K562 (cell line): ENCODE data around the gene LIMS2. TPM values are rescaled to one million over a fixed set of nuclear protein-coding genes. Genes with fewer than 3 reads are reported as not detected.

Source experiments
- ATAC-seq: fragments of 200-7000 bp; cut with Tn5 transposase; 3 replicates; pipeline ENCODE4 v1.9.1; 2020; ENCODE audit warnings: moderate library complexity
- BruUV-seq: library from RNA; stranded (reverse); fragments of 400-500 nt; replicated peaks from 2 replicates; lab custom pipeline; 2021; lab: Mats Ljungman, UMichigan
- CTCF ChIA-PET: fragments of 300-600 bp; formaldehyde crosslinking; extraction: SDS; loops from one replicate; lab custom pipeline; 2021; ENCODE audit warnings: low intra/inter-chr PET ratio; lab: Yijun Ruan, JAX
- POLR2A ChIA-PET: fragments of 300-600, 350-650 bp; sonication (Branson Sonifier 250); formaldehyde crosslinking; extraction: SDS; loops from one replicate; lab custom pipeline; 2021; ENCODE audit warnings: antibody characterized with exemption, inconsistent platforms; lab: Yijun Ruan, JAX
- DNase-seq, 4 experiments: peaks; one replicate each; pipeline versions ENCODE4 v3.0.0 to v3.0.0-alpha.2; 2011 to 2018; ENCODE audit warnings: low spot score in 3 of 4, mixed read lengths in 3 of 4; ENCODE audit errors: extremely low read depth in 1 of 4
- FAIRE-seq: peaks from 2 replicates; lab custom pipeline; 2011; peaks lifted over from hg19 to GRCh38; lab: Jason Lieb, UNC
- H2AFZ ChIP-seq: 2 replicates; pipeline ENCODE4 v1.6.0; 2011; ENCODE audit warnings: low read depth, low read length, control low read depth, inconsistent platforms
- H3K27ac ChIP-seq: fragments of 200-600 bp; 3 replicates; pipeline ENCODE4 v1.8.0; 2011; ENCODE audit warnings: low read depth, mild to moderate bottlenecking, control low read depth, inconsistent platforms, low read length, moderate library complexity, mixed read lengths; ENCODE audit errors: extremely low read depth
- H3K27me3 ChIP-seq, 2 experiments: fragments of 300-600 bp in 1 of 2; 2 replicates in 1 of 2; 3 replicates in 1 of 2; pipeline versions ENCODE4 v1.6.0 to v1.8.0; 2011; ENCODE audit warnings: inconsistent platforms in 2 of 2, low read length in 2 of 2, mild to moderate bottlenecking in 1 of 2, mixed read lengths in 1 of 2, moderate library complexity in 1 of 2; ENCODE audit not compliant: control insufficient read depth in 2 of 2, insufficient read depth in 2 of 2
- H3K36me3 ChIP-seq: fragments of 300-600 bp; 3 replicates; pipeline ENCODE4 v1.8.0; 2011; ENCODE audit warnings: mild to moderate bottlenecking, low read length, inconsistent platforms; ENCODE audit not compliant: control insufficient read depth, insufficient read depth
- H3K4me1 ChIP-seq, 2 experiments: fragments of 200-600 bp in 1 of 2; replicated peaks in 1 of 2; 2 replicates in 1 of 2; 3 replicates in 1 of 2; pipeline versions ENCODE4 v1.5.1 to v1.8.0; 2011; ENCODE audit warnings: inconsistent platforms in 2 of 2, low read length in 2 of 2, mild to moderate bottlenecking in 1 of 2, mixed read lengths in 1 of 2, moderate library complexity in 1 of 2; ENCODE audit not compliant: control insufficient read depth in 2 of 2, insufficient read depth in 2 of 2
- H3K4me2 ChIP-seq: 2 replicates; pipeline ENCODE4 v1.6.1; 2011; ENCODE audit warnings: low read length, control low read depth, inconsistent platforms, mixed read lengths; ENCODE audit not compliant: insufficient read depth
- H3K4me3 ChIP-seq: fragments of 200-600 bp; sonication (generic), shearing (Covaris generic); 2 replicates; pipeline ENCODE4 v1.5.1; 2016; ENCODE audit warnings: control low read depth, inconsistent platforms
- H3K79me2 ChIP-seq: fragments of 200-600 bp; 3 replicates; pipeline ENCODE4 v1.8.0; 2011; ENCODE audit warnings: low read length, inconsistent platforms; ENCODE audit not compliant: control insufficient read depth, insufficient read depth
- H3K9ac ChIP-seq, 2 experiments: 2 replicates each; pipeline versions ENCODE4 v1.6.0 to v1.6.1; 2011; ENCODE audit warnings: low read depth in 2 of 2, low read length in 2 of 2, control low read depth in 1 of 2, inconsistent platforms in 1 of 2, mild to moderate bottlenecking in 1 of 2, mixed read lengths in 1 of 2; ENCODE audit not compliant: insufficient read depth in 1 of 2
- H3K9me1 ChIP-seq: one replicate; pipeline ENCODE4 v1.6.0; 2011; ENCODE audit warnings: inconsistent platforms, mild to moderate bottlenecking, low read length, moderate library complexity; ENCODE audit not compliant: control insufficient read depth, insufficient read depth
- H3K9me3 ChIP-seq: replicated peaks from 2 replicates; pipeline ENCODE4 v1.5.1; 2011; ENCODE audit warnings: low read depth, low read length, inconsistent platforms; ENCODE audit not compliant: control insufficient read depth, insufficient read depth
- H4K20me1 ChIP-seq: replicated peaks from 2 replicates; pipeline ENCODE4 v1.6.1; 2011; ENCODE audit warnings: low read length, inconsistent platforms, mixed read lengths; ENCODE audit not compliant: control insufficient read depth, insufficient read depth
- ASH1L ChIP-seq: fragments of 450-650 bp; IDR thresholded peaks from 2 replicates; pipeline ENCODE4 v1.6.1; 2018; ENCODE audit warnings: borderline replicate concordance, mild to moderate bottlenecking, low read depth; ENCODE audit not compliant: partially characterized antibody
- ATF6 ChIP-seq: sonication (generic); formaldehyde crosslinking; IDR thresholded peaks from 2 replicates; pipeline ENCODE4 v1.4.0; 2020; ENCODE audit warnings: mild to moderate bottlenecking, missing genetic modification reagents
- ELF2 ChIP-seq: fragments of 250-450 bp; sonication (Bioruptor Pico); IDR thresholded peaks from 2 replicates; pipeline ENCODE4 v1.5.0; 2021; ENCODE audit warnings: mild to moderate bottlenecking
- HDAC1 ChIP-seq, 2 experiments: fragments of 450-650 bp; IDR thresholded peaks; 2 replicates each; pipeline ENCODE4 v1.6.1; 2016 to 2017; ENCODE audit warnings: inconsistent platforms in 1 of 2, mild to moderate bottlenecking in 1 of 2, moderate library complexity in 1 of 2
- OTX1 ChIP-seq: fragments of 450-650 bp; formaldehyde crosslinking; IDR thresholded peaks from 2 replicates; pipeline ENCODE4 v1.4.0; 2022; ENCODE audit warnings: mild to moderate bottlenecking
- POLR2A ChIP-seq: fragments of 450-650 bp; conservative IDR thresholded peaks from 2 replicates; pipeline ENCODE4 v1.6.1; 2016
- RBM34 ChIP-seq: fragments of 200-400 bp; formaldehyde crosslinking; IDR thresholded peaks from 2 replicates; pipeline ENCODE4 v1.6.1; 2018; ENCODE audit warnings: low read length, borderline replicate concordance; ENCODE audit not compliant: insufficient read depth
- SAP30 ChIP-seq: fragments of 200-600 bp; sonication (generic); IDR thresholded peaks from 2 replicates; pipeline ENCODE4 v1.6.1; 2012; ENCODE audit warnings: borderline replicate concordance, low read depth, mild to moderate bottlenecking, moderate library complexity, low read length, control low read depth, inconsistent platforms; ENCODE audit not compliant: insufficient read depth, poor library complexity, severe bottlenecking
- SLC30A9 ChIP-seq: fragments of 250-450 bp; sonication (Bioruptor Pico); IDR thresholded peaks from 2 replicates; pipeline ENCODE4 v1.8.0; 2022; ENCODE audit warnings: mild to moderate bottlenecking, moderate library complexity
- SUPT5H ChIP-seq: fragments of 450-650 bp; IDR thresholded peaks from 2 replicates; pipeline ENCODE4 v1.6.1; 2016
- VEZF1 ChIP-seq: fragments of 200-800 bp; sonication (Bioruptor generic); IDR thresholded peaks from 2 replicates; pipeline ENCODE4 v1.6.1; 2017; ENCODE audit warnings: missing genetic modification characterization, missing compliant biosample characterization
- XRCC3 ChIP-seq: fragments of 450-650 bp; IDR thresholded peaks from 2 replicates; pipeline ENCODE4 v1.6.1; 2017; ENCODE audit warnings: mild to moderate bottlenecking, moderate library complexity
- ZNF232 ChIP-seq: sonication (generic); formaldehyde crosslinking; IDR thresholded peaks from 2 replicates; pipeline ENCODE4 v1.8.0; 2022; ENCODE audit warnings: mild to moderate bottlenecking, missing genetic modification reagents
- ZNF311 ChIP-seq: fragments of 250-450 bp; sonication (Bioruptor Pico); IDR thresholded peaks from 2 replicates; pipeline ENCODE4 v1.4.0; 2020; ENCODE audit warnings: mild to moderate bottlenecking, moderate library complexity
- WGBS: fragments of 100-300 bp; shearing (Covaris generic); methylation state at CpG from one replicate; pipeline ENCODE4 v1.1.6; 2016; ENCODE audit warnings: low coverage, mixed read lengths; ENCODE audit not compliant: insufficient coverage; ENCODE audit errors: missing lambda C conversion rate; 5-methylcytosine and 5-hydroxymethylcytosine counted together
- in situ Hi-C: fragments of 300-500 bp; cut with MboI; formaldehyde crosslinking; loops from 4 replicates; pipeline ENCODE4 v1.15.0; 2018; ENCODE audit warnings: inconsistent platforms, mixed read lengths
- intact Hi-C: fragments of 100-400 bp; cut with micrococcal nuclease; formaldehyde crosslinking; loops from 2 replicates; pipeline ENCODE4 v1.14.2; 2022
- polyA plus RNA-seq, 8 experiments: library from polyadenylated mRNA; depleted of rRNA in 4 of 8; stranded (reverse) in 5 of 8; unstranded in 3 of 8; fragments of >200 nt; fragmentation: Nextera tagmentation in 2 of 8; fragmentation: Illumina TruSeq in 1 of 8; extraction: Ambion mirVana in 2 of 8; extraction: Trizol in 1 of 8; gene quantifications; 2 replicates each; pipeline versions ENCODE4 v1.2.1 to v1.2.3, GENCODE V29; 2011 to 2014; ENCODE audit warnings: inconsistent platforms in 1 of 8, missing spikeins in 1 of 8
- total RNA-seq, 7 experiments: library from RNA; depleted of rRNA in 6 of 7; stranded (reverse); fragments of >200 nt in 6 of 7; fragmentation: Illumina TruSeq in 2 of 7; extraction: Trizol in 2 of 7; gene quantifications; 2 replicates each; pipeline versions ENCODE4 v1.2.1 to v1.2.3, GENCODE V29; 2011 to 2021; ENCODE audit warnings: low replicate concordance in 1 of 7
- TF ChIP-seq, protein P1 (sequence below): sonication (generic); formaldehyde crosslinking; IDR thresholded peaks from 2 replicates; pipeline ENCODE4 v1.8.0; 2022; ENCODE audit warnings: mild to moderate bottlenecking, missing genetic modification reagents
- TF ChIP-seq, protein P2 (sequence below): fragments of 250-450 bp; sonication (Bioruptor Pico); IDR thresholded peaks from 2 replicates; pipeline ENCODE4 v1.9.0; 2021; ENCODE audit warnings: mild to moderate bottlenecking, inconsistent platforms

Gene LIMS2
- total and polyA plus RNA-seq, 9 of the 15 experiments (the other 6 are each of a cell fraction or from before 2014, with no cell fraction given) = 0.04 to 0.22 TPM; not detected in 7

DNA sequence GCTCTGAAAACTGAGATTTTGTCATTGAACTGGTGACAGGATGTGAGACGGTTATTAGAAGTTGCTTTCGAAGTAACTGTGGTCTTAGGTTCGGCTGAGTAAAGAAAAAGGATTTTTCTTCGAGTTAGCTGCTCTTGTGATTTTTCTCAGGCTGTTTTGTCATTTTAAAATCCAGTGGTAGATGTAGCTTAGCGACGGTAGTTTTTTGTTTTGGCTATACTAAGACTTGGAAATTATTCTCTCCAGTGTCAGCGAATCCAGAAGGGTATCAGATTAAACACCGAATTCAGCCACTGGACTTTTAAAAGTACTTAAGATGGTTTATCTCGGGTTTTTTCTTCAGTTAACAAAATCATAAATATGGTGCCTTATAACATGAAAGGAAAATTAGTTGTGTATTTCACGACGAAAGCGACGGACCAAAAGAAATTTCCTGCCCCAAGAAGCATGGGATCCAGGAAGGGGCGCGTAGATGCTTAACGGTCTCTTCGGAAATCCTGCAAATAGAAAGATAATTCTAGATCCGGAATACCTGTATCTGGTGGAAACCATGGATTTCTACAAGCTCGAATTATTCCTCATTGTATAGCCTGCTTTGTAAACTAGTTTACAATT is 27.2 kb upstream of the LIMS2 start:
- 5% methylated on average over 19 of the region's 19 CpGs for WGBS
- Histone ChIP-seq H2AFZ (peak overlapping the region; percentile 3; the same call in 1 of the 2 replicates), H3K4me1 (peaks cover 18 to 26% of the 10 kb centered on the region in 2 experiments), H3K9ac (peak overlapping the region; percentile 81 to 99), H3K27ac (peak overlapping the region; percentile 95), H3K9me3 (no peaks in the 10 kb centered on the region), H3K4me3 (peak overlapping the region; percentile 83), H3K36me3 (peaks cover 46% of the 10 kb centered on the region), H3K9me1 (no peaks in the 10 kb centered on the region), H3K27me3 (no peaks in the 10 kb centered on the region), H4K20me1 (no peaks in the 10 kb centered on the region; the same call in none of the 2 replicates), H3K4me2 (peak overlapping the region; percentile 93), H3K79me2 (peaks cover 35% of the 10 kb centered on the region)
- peak in 1 of 4 experiments; percentile 10 for DNase-seq
- POLR2A ChIA-PET = interaction anchor here (0.6 to 1.3 kb wide), 7 partner anchors 10 to 477 kb away, joined by 3 to 4 read pairs (median 3); no protein-coding TSS in a partner anchor
- TSS peak; percentile 74 for BruUV-seq
- ATAC-seq = no peak
- peak; percentile 80 for FAIRE-seq
- intact Hi-C loops (no loop called here), in situ Hi-C loops (no loop called here)
- CTCF ChIA-PET = interaction anchor here (0.6 kb wide), 1 partner anchor 141 kb away, joined by 3 read pairs; no protein-coding TSS in a partner anchor
- TF ChIP-seq XRCC3 = no peak
- TF ChIP-seq HDAC1 (IDR thresholded peaks at IDR 0.05) = 0 out of 4 replicates have a peak, but pooled peaks of 1 of the 2 experiments have one; percentile 26
- no peak for TF ChIP-seq ATF6
- 0 out of 2 replicates have a peak, but pooled peaks have one; percentile 7 for TF ChIP-seq ZNF232 (CRISPR knock-in tag)
- no peak for TF ChIP-seq SAP30
- TF ChIP-seq, protein P1, sequence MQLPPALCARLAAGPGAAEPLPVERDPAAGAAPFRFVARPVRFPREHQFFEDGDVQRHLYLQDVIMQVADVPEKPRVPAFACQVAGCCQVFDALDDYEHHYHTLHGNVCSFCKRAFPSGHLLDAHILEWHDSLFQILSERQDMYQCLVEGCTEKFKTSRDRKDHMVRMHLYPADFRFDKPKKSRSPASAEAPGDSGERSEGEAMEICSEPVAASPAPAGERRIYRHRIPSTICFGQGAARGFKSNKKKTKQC = no peak
- TF ChIP-seq ELF2 (CRISPR knock-in tag) = peak; percentile 28; the same call in 1 of the 2 replicates
- peak; percentile 4; the same call in 1 of the 2 replicates for TF ChIP-seq POLR2A
- peak; percentile 26 for TF ChIP-seq ASH1L
- TF ChIP-seq, protein P2, sequence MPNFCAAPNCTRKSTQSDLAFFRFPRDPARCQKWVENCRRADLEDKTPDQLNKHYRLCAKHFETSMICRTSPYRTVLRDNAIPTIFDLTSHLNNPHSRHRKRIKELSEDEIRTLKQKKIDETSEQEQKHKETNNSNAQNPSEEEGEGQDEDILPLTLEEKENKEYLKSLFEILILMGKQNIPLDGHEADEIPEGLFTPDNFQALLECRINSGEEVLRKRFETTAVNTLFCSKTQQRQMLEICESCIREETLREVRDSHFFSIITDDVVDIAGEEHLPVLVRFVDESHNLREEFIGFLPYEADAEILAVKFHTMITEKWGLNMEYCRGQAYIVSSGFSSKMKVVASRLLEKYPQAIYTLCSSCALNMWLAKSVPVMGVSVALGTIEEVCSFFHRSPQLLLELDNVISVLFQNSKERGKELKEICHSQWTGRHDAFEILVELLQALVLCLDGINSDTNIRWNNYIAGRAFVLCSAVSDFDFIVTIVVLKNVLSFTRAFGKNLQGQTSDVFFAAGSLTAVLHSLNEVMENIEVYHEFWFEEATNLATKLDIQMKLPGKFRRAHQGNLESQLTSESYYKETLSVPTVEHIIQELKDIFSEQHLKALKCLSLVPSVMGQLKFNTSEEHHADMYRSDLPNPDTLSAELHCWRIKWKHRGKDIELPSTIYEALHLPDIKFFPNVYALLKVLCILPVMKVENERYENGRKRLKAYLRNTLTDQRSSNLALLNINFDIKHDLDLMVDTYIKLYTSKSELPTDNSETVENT (CRISPR knock-in tag) = no peak
- no peak for TF ChIP-seq VEZF1
- TF ChIP-seq RBM34 = no peak
- peak; percentile 51 for TF ChIP-seq SUPT5H
- no peak for TF ChIP-seq ZNF311 (CRISPR knock-in tag)
- TF ChIP-seq OTX1 (CRISPR knock-in tag) = no peak
- no peak for TF ChIP-seq SLC30A9 (CRISPR knock-in tag)
